Stomach (tissue), 4 donors: ENCODE measurements around the gene GNAI3.

ENCODE experiments used
- CTCF ChIP-seq, 7 experiments: fragments of 450-650 bp in 4 of 7; fragments of 200-600 bp in 3 of 7; sonication (generic) in 3 of 7; IDR thresholded peaks; one replicate each; pipeline ENCODE4 v1.5.1; 2016 to 2019; ENCODE audit warnings: antibody characterized with exemption in 7 of 7, control low read depth in 2 of 7, mild to moderate bottlenecking in 1 of 7
- EP300 ChIP-seq: sonication (generic); formaldehyde crosslinking; IDR thresholded peaks from one replicate; pipeline ENCODE4 v1.6.1; 2017; ENCODE audit warnings: antibody characterized with exemption
- POLR2A ChIP-seq, 4 donors: fragments of 450-650 bp; IDR thresholded peaks; one replicate each; pipeline ENCODE4 v1.6.1; 2016; ENCODE audit warnings: antibody characterized with exemption in 4 of 4, control low read depth in 2 of 4, mild to moderate bottlenecking in 1 of 4, moderate library complexity in 1 of 4
- POLR2AphosphoS5 ChIP-seq, 3 donors: sonication (generic); formaldehyde crosslinking; IDR thresholded peaks; one replicate each; pipeline ENCODE4 v1.6.1; 2016; ENCODE audit warnings: antibody characterized with exemption in 3 of 3

DNA sequence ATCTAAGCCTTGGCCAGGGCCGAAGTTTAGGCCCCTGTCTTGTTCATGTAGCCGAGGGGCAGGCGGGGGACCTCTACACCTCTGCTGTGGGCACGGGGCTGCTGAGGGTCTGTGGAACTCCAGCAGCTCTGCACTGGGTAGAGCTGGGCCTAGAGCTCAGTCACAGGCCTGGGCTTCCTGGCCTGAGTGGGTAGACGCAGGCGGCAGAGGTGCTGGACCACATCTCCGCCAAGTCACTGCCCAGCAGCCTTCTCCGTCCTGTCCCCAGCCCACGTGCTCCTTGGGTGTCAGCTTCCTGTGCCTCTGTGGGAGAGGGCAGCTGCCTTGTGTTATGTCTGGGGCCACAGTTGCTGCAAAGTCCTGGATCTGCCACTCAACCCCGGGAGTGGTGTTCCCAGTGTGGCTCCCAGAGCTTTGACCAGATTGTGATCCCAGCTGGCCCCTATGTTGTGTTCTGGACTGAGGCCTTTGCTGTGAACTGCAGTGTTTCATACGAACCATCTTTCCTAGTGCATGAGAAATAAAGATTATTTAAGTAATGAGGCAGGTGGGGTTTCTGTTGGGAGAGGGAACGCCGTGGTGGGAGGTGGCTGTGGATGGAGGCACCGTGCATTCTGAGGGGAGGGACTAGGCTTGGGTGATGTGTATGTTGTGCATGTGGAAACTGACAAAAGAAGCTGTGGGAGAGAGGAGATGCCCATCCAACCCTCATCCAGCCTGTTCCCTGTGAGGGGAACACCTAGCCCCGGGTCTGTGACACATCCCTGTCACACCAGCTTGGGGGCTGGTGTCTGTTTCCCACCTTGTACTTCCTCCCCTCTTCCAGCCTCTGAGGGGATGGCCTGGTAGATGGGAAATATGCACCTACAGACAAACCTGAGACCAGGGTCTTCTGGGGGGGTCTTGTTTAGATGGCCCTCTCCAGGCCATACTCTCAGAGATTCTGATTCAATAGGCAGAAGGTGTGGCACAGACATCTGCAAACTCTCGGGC, 83.4 kb downstream of the GNAI3 start:
- TF ChIP-seq CTCF (IDR thresholded peaks at IDR 0.05), result no peak
- no peak for TF ChIP-seq EP300
- no peak for TF ChIP-seq POLR2A (IDR thresholded peaks at IDR 0.05)
- TF ChIP-seq POLR2AphosphoS5 (IDR thresholded peaks at IDR 0.05), result no peak
